ENCODE data around the gene PARVB.

The PARVB gene

GRCh38 chr22:44159811-44160210 lies 135.7 kb downstream of the PARVB start:
- no peak for DNase-seq (ENCODE audit: low read depth, low spot score)

DNA sequence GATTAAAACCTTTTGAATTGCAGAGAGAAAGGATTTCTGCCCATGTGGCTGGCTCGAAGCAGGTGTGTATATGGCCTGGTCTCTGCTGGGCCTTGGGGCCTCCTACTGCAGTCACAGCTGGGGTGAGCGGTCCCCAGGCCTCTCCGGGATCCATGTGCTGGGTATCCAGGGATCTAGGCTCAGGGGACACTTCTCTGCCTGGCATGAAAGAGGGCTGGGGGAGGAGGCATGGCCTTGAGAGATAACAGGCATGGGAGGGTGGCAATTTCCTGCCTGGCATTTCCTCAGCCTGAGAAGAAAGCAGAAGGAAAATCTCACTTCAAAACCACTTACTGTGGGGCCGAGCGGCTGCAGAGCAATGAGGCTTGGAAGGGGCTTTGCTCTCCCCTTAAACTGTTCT lies 136.3 kb downstream of the PARVB start:
- no peak for DNase-seq (ENCODE audit: low read depth, low spot score)

DNA sequence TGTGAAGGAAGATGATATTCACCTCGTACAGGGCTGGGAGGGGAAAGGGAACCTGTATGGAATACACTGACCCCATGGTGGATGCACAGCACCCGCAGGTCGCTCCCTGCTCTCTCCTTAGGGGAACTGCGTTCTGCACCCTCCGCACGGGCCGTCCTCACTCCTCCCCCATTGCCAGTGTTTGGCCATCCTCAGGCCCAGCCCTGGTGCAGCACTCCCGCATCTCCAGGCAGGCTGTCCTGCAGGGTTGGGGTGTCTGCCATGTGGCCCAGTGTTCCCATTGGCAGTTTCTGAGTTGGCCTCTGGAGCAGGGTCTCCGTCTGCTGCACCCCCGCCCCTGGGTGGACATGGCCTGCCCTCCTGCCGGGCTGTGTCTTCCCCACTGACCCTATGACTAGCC lies 137.6 kb downstream of the PARVB start:
- no peak for DNase-seq (ENCODE audit: low read depth, low spot score)

GRCh38 chr22:44162960-44163359 lies 138.9 kb downstream of the PARVB start:
- DNase-seq (ENCODE audit: low read depth, low spot score): no peak

GRCh38 chr22:44163536-44163935 lies 139.4 kb downstream of the PARVB start:
- no peak for DNase-seq (ENCODE audit: low read depth, low spot score)

- no peak for DNase-seq (ENCODE audit: low read depth, low spot score)
Observed at GRCh38 chr22:44164031-44164430, 139.9 kb downstream of the PARVB start.

- DNase-seq (ENCODE audit: low read depth, low spot score): no peak
Observed at GRCh38 chr22:44165286-44165874, 141.3 kb downstream of the PARVB start.

- no peak for DNase-seq (ENCODE audit: low read depth, low spot score)
Observed at GRCh38 chr22:44166498-44167276, 142.6 kb downstream of the PARVB start.

- DNase-seq (ENCODE audit: low read depth, low spot score): no peak
Observed at GRCh38 chr22:44167501-44167900, 143.4 kb downstream of the PARVB start.

- DNase-seq (ENCODE audit: low read depth, low spot score): no peak
Observed at GRCh38 chr22:44168206-44168605, 144.1 kb downstream of the PARVB start.

DNA sequence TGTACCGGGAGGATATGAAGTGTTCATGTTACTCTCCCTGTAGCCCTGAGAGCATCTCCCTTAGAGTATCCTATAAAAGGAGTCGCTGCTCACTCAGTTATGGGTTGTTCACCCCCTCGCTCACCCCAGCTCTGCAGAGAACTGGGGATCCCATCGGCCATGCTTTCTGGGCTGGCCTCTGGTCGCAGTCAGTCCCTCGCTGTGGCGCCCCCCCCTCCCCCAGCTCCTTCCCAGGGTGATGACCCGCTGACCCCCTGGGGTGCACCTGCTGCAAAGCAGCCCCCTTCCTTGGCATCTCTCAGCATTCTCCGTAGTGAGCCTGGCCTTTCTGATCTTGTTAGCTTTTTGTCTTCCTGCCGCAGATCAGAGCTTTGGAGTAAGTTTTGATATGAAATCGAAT lies 146.4 kb downstream of the PARVB start:
- no peak for DNase-seq (ENCODE audit: low read depth, low spot score)

DNA sequence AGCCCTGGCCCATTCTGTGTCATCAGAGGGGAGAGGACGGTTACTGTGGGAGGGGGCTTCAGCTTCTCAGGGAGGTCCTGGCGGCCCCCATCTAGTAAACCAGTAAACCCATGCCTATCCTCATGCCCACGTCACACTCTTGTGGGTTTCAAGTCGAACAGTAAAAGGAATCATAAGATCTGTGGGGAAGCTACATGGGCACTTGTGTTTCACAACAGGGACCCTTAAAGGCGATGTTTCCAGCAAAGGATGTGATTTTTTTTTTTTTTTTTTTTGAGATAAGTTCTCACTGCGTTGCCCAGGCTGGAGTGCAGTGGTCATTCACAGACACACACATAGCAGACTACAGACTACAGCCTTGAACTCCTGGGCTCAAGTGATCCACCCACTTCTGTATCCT lies 147.5 kb downstream of the PARVB start:
- DNase-seq (ENCODE audit: low read depth, low spot score): no peak

- DNase-seq (ENCODE audit: low read depth, low spot score): no peak
Observed at GRCh38 chr22:44172370-44173108, 148.4 kb downstream of the PARVB start.

DNA sequence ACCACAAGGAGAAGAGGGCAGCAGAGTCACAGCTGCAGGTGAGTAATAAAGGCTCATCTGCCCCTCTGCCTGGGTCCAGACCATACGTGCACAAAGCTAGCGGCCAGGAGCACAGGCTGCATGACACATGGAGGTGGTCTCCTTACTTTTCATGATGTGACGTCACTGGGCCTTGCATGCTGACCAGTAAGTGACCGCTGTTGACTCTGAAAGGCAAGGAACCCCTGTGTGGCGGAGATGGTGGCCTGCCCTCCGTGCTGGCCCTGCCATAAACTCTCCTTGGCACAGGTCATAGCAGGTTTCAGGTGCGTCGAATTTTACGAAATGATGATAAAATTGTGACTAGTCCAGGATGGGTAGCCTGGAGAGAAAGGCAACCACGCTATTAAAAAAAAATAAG lies 149.1 kb downstream of the PARVB start:
- no peak for DNase-seq (ENCODE audit: low read depth, low spot score)

- no peak for DNase-seq (ENCODE audit: low read depth, low spot score)
Observed at GRCh38 chr22:44175676-44176075, 151.6 kb downstream of the PARVB start.

DNA sequence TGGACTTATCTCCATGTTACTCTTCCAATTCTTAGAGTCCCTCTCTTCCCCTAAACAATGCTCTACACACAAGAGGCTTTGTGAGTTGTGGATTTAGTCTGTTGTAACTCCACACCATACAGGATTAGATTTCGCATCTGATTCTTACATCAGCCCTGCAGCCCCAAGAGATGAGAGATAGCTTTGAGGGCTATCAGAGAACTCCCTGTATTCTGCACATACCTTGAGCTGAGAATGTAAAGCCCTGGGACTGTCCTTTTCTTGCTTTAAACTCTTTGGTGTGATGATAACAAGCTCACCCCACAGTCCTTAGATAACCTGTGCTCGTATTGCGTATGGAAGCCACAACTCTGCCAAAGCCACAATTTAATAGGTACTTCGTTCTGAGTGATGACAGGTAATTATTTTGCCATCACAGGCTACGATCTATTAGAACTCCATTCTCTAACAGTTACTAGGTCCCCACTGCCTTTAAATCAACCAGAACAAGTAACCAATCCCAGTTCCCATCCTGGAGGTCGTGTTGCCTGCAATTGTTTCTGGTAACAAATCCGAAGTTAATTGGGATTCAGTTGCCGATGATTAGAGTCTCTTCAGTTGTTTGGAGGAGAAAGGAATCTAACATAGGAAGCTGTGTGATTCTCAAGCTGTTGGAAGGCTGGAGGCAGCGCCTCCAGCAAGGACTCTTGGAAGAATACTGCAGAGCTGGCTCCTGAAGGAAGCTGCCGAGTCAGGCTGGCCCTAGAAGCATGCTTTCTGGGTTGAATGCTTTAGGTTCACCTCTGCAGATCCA lies 155.3 kb downstream of the PARVB start:
- DNase-seq (ENCODE audit: low read depth, low spot score): no peak

DNA sequence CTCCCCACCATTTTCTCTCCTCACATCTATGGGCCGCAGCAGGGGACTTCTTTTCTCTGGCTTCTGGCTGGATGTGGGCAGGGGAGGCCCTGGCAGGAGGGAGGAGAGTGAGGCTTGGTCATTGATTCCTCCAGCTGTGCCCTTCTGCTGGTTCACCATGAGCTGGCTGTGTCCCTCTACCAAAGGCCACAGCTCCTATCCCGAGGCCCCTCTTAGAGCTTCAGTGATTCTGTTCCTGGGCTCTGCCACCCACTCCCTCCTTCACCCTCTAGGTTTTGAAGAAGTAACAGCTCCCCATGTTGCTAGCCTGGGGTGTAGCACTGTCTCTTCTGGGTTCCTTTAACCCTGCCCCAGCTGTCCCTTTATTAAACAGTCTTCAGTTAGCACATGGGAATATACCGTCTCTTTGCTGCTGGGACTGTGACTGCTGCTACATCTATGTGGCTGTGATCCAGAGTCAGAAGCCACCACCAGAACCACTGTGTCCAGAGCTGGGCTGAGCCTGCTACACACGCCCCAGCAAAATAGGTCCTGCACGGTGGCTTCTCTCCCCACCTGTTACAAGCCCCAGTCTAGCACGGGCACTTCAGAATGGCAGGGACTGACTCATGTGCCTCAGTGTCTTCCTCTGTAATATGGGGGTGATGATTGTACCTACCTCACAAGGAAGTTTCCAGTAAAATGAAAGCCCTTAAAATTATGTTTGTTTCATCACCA lies 156.0 kb downstream of the PARVB start:
- no peak for DNase-seq (ENCODE audit: low read depth, low spot score)

- no peak for DNase-seq (ENCODE audit: low read depth, low spot score)
Observed at GRCh38 chr22:44180706-44181032, 156.6 kb downstream of the PARVB start, which contains the start of gene PARVG. Gene PARVG, plus strand, starts transcription at chr22:44180925. Its CDS starts 2,405 bp downstream, at chr22:44183330.

DNA sequence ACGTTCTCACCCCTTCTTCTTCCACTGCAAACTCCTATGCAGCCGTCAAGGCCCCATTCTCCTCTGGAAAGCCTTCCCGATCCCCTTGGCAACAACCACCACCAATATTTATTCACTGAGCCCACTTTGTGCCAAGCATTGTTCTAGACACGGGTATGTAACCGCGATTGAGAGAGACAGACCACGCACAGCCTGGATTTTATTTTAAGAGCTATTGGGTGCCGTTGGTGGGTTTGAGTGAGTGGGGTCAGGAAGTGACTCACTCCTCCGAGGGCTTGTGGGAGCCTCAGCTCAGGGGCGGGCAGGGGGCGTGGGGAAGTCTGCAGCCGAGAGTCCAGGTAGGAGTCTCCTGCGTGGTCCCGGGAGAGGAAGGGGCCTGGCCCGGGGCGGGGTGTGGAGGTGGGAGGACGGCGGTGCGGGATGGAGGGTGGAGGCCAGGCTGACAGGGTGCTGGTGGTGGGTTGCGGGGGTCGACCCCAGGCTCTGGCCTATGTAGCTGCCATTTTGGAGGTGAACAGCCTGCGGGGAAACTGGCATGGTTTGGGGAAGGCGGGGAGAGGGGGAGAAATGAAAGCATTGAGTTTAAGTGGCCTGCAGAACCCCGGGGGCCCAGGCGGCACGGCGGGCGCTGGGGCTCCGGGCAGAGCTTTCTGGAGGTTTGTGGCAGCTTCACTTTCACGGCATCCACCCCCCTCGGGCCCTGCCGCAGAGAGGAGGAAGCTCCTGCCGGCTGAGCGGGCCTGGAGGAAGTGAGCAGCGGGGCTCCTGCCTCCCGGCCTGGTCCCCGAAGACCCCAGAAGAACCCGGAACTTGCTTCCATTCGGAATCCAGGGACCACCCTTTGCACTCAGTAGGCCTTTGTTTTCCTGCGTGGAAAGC lies 157.2 kb downstream of the PARVB start:
- no peak for DNase-seq (ENCODE audit: low read depth, low spot score)

DNA sequence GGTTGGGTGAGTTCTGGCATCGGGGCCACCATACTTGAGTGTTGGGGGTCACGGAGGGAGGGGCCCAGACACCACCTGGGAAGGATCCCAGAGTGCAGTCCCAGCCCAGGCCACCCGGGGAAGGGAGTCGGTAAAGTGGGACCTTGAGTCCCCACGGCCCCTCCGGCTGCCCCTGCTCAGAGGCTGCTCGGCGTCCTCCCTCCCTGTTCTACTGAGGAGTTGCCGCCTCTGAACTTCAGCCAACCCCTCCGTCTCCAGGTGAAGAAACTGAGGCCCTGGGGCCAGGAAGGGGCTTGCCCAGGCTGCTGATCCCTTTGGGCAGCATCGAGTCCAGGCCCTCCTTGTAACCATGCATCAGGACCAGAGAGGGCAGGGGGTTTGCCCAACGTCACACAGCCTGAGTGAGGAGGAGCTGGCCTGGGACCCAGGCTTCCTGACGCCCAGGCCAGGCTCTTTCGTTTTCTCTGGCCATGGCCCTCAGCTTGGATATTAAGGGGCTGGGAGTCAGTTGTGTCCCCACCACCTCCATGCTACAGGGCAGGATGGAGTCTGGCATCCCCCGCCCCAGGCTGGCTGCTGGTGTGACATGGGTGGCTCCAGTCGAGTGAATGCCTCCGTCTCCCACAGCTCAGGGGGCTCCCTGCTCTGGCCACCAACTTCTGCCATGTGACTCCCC lies 157.9 kb downstream of the PARVB start:
- DNase-seq (ENCODE audit: low read depth, low spot score): no peak

All from brain pericyte (primary cell).